ENCODE data around the gene OASL.

- TF ChIP-seq CTCF (IDR thresholded peaks at IDR 0.05) (no peak), POLR2AphosphoS5 (IDR thresholded peaks at IDR 0.05) (no peak), POLR2A (IDR thresholded peaks at IDR 0.05) (no peak)
Measured at GRCh38 chr12:121004253-121004815, 34.7 kb downstream of the OASL start.

Measured in upper lobe of left lung (tissue), 4 donors.